Endothelial cell of umbilical vein (primary cell): Measurements from ENCODE around the gene SLC17A9. TPM values are rescaled to one million over a fixed set of nuclear protein-coding genes. Genes with fewer than 3 reads are reported as not detected.

Experiments
- BruUV-seq: library from RNA; stranded (reverse); fragments of 400-500 nt; replicated peaks from 2 replicates; lab custom pipeline; 2021; lab: Mats Ljungman, UMichigan
- CTCF ChIA-PET: fragments of 300-600, 350-600 bp; sonication (Branson Sonifier 250); formaldehyde crosslinking; loops from one replicate; lab custom pipeline; 2021; ENCODE audit warnings: antibody characterized with exemption, inconsistent platforms; lab: Charles Lee
- POLR2A ChIA-PET: fragments of 300-600, 350-600 bp; sonication (Branson Sonifier 250); formaldehyde crosslinking; loops from one replicate; lab custom pipeline; 2021; ENCODE audit warnings: antibody characterized with exemption, inconsistent platforms; lab: Charles Lee
- DNase-seq: peaks from one replicate; pipeline ENCODE4 v3.0.0-alpha.2; 2011; ENCODE audit warnings: low read depth, low spot score
- FAIRE-seq: peaks from 2 replicates; lab custom pipeline; 2011; peaks lifted over from hg19 to GRCh38; lab: Jason Lieb, UNC
- H2AFZ ChIP-seq: 2 replicates; pipeline ENCODE4 v1.6.0; 2012; ENCODE audit warnings: low read depth, low read length, control low read depth, inconsistent platforms
- H3K27ac ChIP-seq: 2 replicates; pipeline ENCODE4 v1.5.1; 2011; ENCODE audit warnings: low read depth, mild to moderate bottlenecking, control low read depth, low read length, moderate library complexity; ENCODE audit not compliant: insufficient read depth
- H3K27me3 ChIP-seq, 2 experiments: 2 replicates each; pipeline versions ENCODE4 v1.6.0 to v1.6.1; 2011; ENCODE audit warnings: low read length in 2 of 2, mixed read lengths in 1 of 2; ENCODE audit not compliant: control insufficient read depth in 2 of 2, insufficient read depth in 2 of 2
- H3K36me3 ChIP-seq, 2 experiments: 2 replicates in 1 of 2; 3 replicates in 1 of 2; pipeline ENCODE4 v1.5.1; 2011; ENCODE audit warnings: low read length in 2 of 2, mild to moderate bottlenecking in 1 of 2, moderate library complexity in 1 of 2; ENCODE audit not compliant: control insufficient read depth in 2 of 2, insufficient read depth in 2 of 2; ENCODE audit errors: extremely low read depth in 1 of 2
- H3K4me1 ChIP-seq: 3 replicates; pipeline ENCODE4 v1.5.1; 2011; ENCODE audit warnings: mild to moderate bottlenecking, low read length; ENCODE audit not compliant: control insufficient read depth, insufficient read depth; ENCODE audit errors: extremely low read depth
- H3K4me2 ChIP-seq: 2 replicates; pipeline ENCODE4 v1.6.1; 2011; ENCODE audit warnings: low read length, control low read depth, mixed read lengths; ENCODE audit not compliant: insufficient read depth
- H3K4me3 ChIP-seq, 3 experiments: fragments of 200-600 bp in 1 of 3; sonication (generic), shearing (Covaris generic) in 1 of 3; replicated peaks in 1 of 3; 2 replicates each; pipeline ENCODE4 v1.5.1; 2011 to 2016; ENCODE audit warnings: control low read depth in 3 of 3, low read length in 3 of 3, mild to moderate bottlenecking in 2 of 3, inconsistent platforms in 1 of 3, low read depth in 1 of 3, moderate library complexity in 1 of 3; ENCODE audit not compliant: insufficient read depth in 1 of 3
- H3K79me2 ChIP-seq: 2 replicates; pipeline ENCODE4 v1.6.0; 2012; ENCODE audit warnings: low read length, inconsistent platforms; ENCODE audit not compliant: control insufficient read depth, insufficient read depth
- H3K9ac ChIP-seq: replicated peaks from 2 replicates; pipeline ENCODE3; 2011; ENCODE audit warnings: low read length, control low read depth; ENCODE audit not compliant: insufficient read depth; ENCODE audit errors: extremely low read depth
- H3K9me1 ChIP-seq: replicated peaks from 3 replicates; pipeline ENCODE4 v1.6.0; 2011; ENCODE audit warnings: mild to moderate bottlenecking, low read length; ENCODE audit not compliant: control insufficient read depth, insufficient read depth; ENCODE audit errors: extremely low read depth
- H3K9me3 ChIP-seq: replicated peaks from 2 replicates; pipeline ENCODE4 v1.5.1; 2012; ENCODE audit warnings: low read length, inconsistent platforms; ENCODE audit not compliant: control insufficient read depth, insufficient read depth
- H4K20me1 ChIP-seq: replicated peaks from 2 replicates; pipeline ENCODE3; 2011; ENCODE audit warnings: mild to moderate bottlenecking, low read length; ENCODE audit not compliant: control insufficient read depth, insufficient read depth; ENCODE audit errors: extremely low read depth
- CTCF ChIP-seq, 2 donors: IDR thresholded peaks; 1 replicate in 1 of 2; 2 replicates in 1 of 2; pipeline ENCODE4 v1.5.1; 2011; ENCODE audit warnings: low read length in 2 of 2, mild to moderate bottlenecking in 2 of 2, moderate library complexity in 2 of 2, control low read depth in 1 of 2, inconsistent platforms in 1 of 2, low read depth in 1 of 2; ENCODE audit not compliant: insufficient read depth in 1 of 2; ENCODE audit errors: extremely low read depth in 1 of 2
- EZH2 ChIP-seq: IDR thresholded peaks from 2 replicates; pipeline ENCODE4 v1.6.1; 2012; ENCODE audit warnings: borderline replicate concordance, low read depth, mild to moderate bottlenecking, moderate library complexity, low read length, inconsistent platforms; ENCODE audit not compliant: severe bottlenecking
- FOS ChIP-seq: IDR thresholded peaks from 2 replicates; pipeline ENCODE4 v1.6.1; 2011; ENCODE audit warnings: mild to moderate bottlenecking, low read length, moderate library complexity, borderline replicate concordance; ENCODE audit not compliant: insufficient read depth
- GATA2 ChIP-seq: IDR thresholded peaks from 2 replicates; pipeline ENCODE4 v1.7.0; 2011; ENCODE audit warnings: low read depth, mild to moderate bottlenecking, moderate library complexity, mixed read lengths, low read length; ENCODE audit not compliant: insufficient read length, insufficient read depth
- JUN ChIP-seq: IDR thresholded peaks from 2 replicates; pipeline ENCODE4 v1.6.1; 2011; ENCODE audit warnings: borderline replicate concordance, low read depth; ENCODE audit not compliant: insufficient read length, insufficient read depth
- MAX ChIP-seq: IDR thresholded peaks from 2 replicates; pipeline ENCODE4 v1.6.1; 2011; ENCODE audit not compliant: insufficient read depth, insufficient read length
- MYC ChIP-seq: IDR thresholded peaks from one replicate; pipeline ENCODE4 v1.6.1; 2011; ENCODE audit warnings: mild to moderate bottlenecking, low read depth, low read length
- POLR2A ChIP-seq: IDR thresholded peaks from 2 replicates; pipeline ENCODE4 v1.6.1; 2012; ENCODE audit warnings: low read depth, mild to moderate bottlenecking, control low read depth, low read length
- POLR2AphosphoS5 ChIP-seq: IDR thresholded peaks from 2 replicates; pipeline ENCODE4 v1.6.1; 2012; ENCODE audit warnings: low read depth, mild to moderate bottlenecking, control low read depth, low read length, moderate library complexity; ENCODE audit not compliant: insufficient read depth
- dilution Hi-C: fragments of 300-500 bp; cut with MboI; formaldehyde crosslinking; loops from one replicate; pipeline ENCODE4 v1.15.0; 2019; ENCODE audit warnings: low sequenced_read_pairs; ENCODE audit not compliant: extremely low pct_ligation_motif_present
- intact Hi-C: fragments of 100-400 bp; cut with micrococcal nuclease; formaldehyde crosslinking; loops from one replicate; pipeline ENCODE4 v1.10.0; 2022
- polyA plus RNA-seq, 4 experiments: library from polyadenylated mRNA; depleted of rRNA in 3 of 4; stranded (reverse) in 3 of 4; unstranded in 1 of 4; fragments of >200 nt; gene quantifications; 2 replicates each; pipeline versions ENCODE4 v1.2.1 to v1.2.3, GENCODE V29; 2011 to 2012; ENCODE audit warnings: missing spikeins in 1 of 4
- total RNA-seq: library from RNA; stranded (reverse); gene quantifications from 2 replicates; pipeline ENCODE4 v1.2.3, GENCODE V29; 2021

Gene SLC17A9
- total and polyA plus RNA-seq, 2 donors (not counting 3 experiments of a cell fraction or from before 2014, with no cell fraction given), result 38.2 to 44.5 TPM

GRCh38 chr20:62962891-62963613, 10.5 kb downstream of the SLC17A9 start:
- no peak overlapping the region for H3K27ac ChIP-seq
- CTCF ChIA-PET, result interaction anchor here (0.7 to 2.2 kb wide), 1 partner anchor 9 kb away, joined by 4 to 7 read pairs; no protein-coding TSS in a partner anchor
- no peaks in the 10 kb centered on the region for H3K27me3 ChIP-seq
- no peak overlapping the region for H3K4me3 ChIP-seq
- DNase-seq, result no peak
- FAIRE-seq, result no peak
- no peak overlapping the region for H2AFZ ChIP-seq
- H3K9ac ChIP-seq, result no peak overlapping the region
- POLR2A ChIA-PET, result no interaction called here
- TF ChIP-seq JUN (no peak), MAX (no peak), MYC (no peak), GATA2 (no peak), EZH2 (no peak), POLR2AphosphoS5 (no peak), CTCF (IDR thresholded peaks at IDR 0.05; ENCODE audit: extremely low read depth in 1 of 2, insufficient read depth in 1 of 2, low read depth in 1 of 2, low read length in 2 of 2) (no peak), POLR2A (no peak), FOS (no peak)
- peaks cover 5 to 7% of the 10 kb centered on the region in 2 experiments for H3K36me3 ChIP-seq
- dilution Hi-C loops, result no loop called here
- no peaks in the 10 kb centered on the region for H4K20me1 ChIP-seq
- no peaks in the 10 kb centered on the region for H3K9me3 ChIP-seq
- no peak overlapping the region for H3K4me2 ChIP-seq
- H3K4me1 ChIP-seq, result no peaks in the 10 kb centered on the region
- BruUV-seq, result no TSS peak
- intact Hi-C loops, result no loop called here
- H3K9me1 ChIP-seq, result no peaks in the 10 kb centered on the region
- no peaks in the 10 kb centered on the region for H3K79me2 ChIP-seq
